HL-60 (cell line): ENCODE results near the gene LRRC3B.

Experiments
- CTCF ChIP-seq: IDR thresholded peaks from one replicate; pipeline ENCODE4 v1.5.1; 2011; ENCODE audit warnings: low read length, control low read depth, inconsistent platforms; ENCODE audit not compliant: insufficient read depth
- GABPA ChIP-seq: IDR thresholded peaks from 2 replicates; pipeline ENCODE4 v1.6.1; 2012; ENCODE audit warnings: low read depth
- POLR2AphosphoS5 ChIP-seq: IDR thresholded peaks from 2 replicates; pipeline ENCODE4 v1.6.1; 2012; ENCODE audit warnings: low read depth
- REST ChIP-seq: IDR thresholded peaks from 2 replicates; pipeline ENCODE4 v1.6.1; 2012; ENCODE audit warnings: low read depth; ENCODE audit not compliant: insufficient replicate concordance
- SPI1 ChIP-seq: IDR thresholded peaks from 2 replicates; pipeline ENCODE4 v1.6.1; 2012; ENCODE audit warnings: low read depth, mild to moderate bottlenecking, borderline replicate concordance

- TF ChIP-seq CTCF (no peak), POLR2AphosphoS5 (no peak), REST (no peak), GABPA (no peak), SPI1 (no peak)
These were observed 95.7 kb downstream of the LRRC3B start for GRCh38 chr3:26718315-26718714.
